HCT116 (cell line): Measurements from ENCODE around the gene DOCK2. TPM values are rescaled to one million over a fixed set of nuclear protein-coding genes. Genes with fewer than 3 reads are reported as not detected.

ENCODE experiments used
- ATAC-seq: fragments of 200-7000 bp; cut with Tn5 transposase; 2 replicates; pipeline ENCODE4 v1.9.1; 2020; ENCODE audit warnings: mild to moderate bottlenecking, moderate library complexity
- BruUV-seq: library from RNA; stranded (reverse); fragments of 400-500 nt; replicated peaks from 2 replicates; lab custom pipeline; 2021; lab: Mats Ljungman, UMichigan
- CTCF ChIA-PET: fragments of 300-600 bp; sonication (Branson Sonifier 250); formaldehyde crosslinking; loops from one replicate; lab custom pipeline; 2021; ENCODE audit warnings: antibody characterized with exemption; lab: Charles Lee
- POLR2A ChIA-PET: fragments of 300-600, 350-600 bp; sonication (Branson Sonifier 250); formaldehyde crosslinking; loops from one replicate; lab custom pipeline; 2021; ENCODE audit warnings: antibody characterized with exemption; lab: Charles Lee
- RAD21 ChIA-PET, 2 experiments: fragments of 300-600 bp; sonication (Branson Sonifier 250); formaldehyde crosslinking; loops; one replicate each; lab custom pipeline; 2023; ENCODE audit warnings: low total read pairs in 2 of 2; ENCODE audit not compliant: uncharacterized antibody in 2 of 2, unreplicated experiment in 2 of 2, low non-redundant PET in 1 of 2; lab: Charles Lee
- DNase-seq: peaks from one replicate; pipeline ENCODE4 v3.0.0-alpha.2; 2010; ENCODE audit warnings: low read depth, low spot score
- H2AFZ ChIP-seq: fragments of 200-600 bp; shearing (Covaris generic), sonication (generic); 2 replicates; pipeline ENCODE4 v1.6.1; 2017; ENCODE audit warnings: low read depth, mixed run types, mixed read lengths, antibody characterized with exemption, low read length; ENCODE audit not compliant: poor library complexity, severe bottlenecking
- H3K27ac ChIP-seq: 2 replicates; pipeline ENCODE4 v1.5.1; 2012; ENCODE audit warnings: low read depth, low read length
- H3K27me3 ChIP-seq: fragments of 200-600 bp; sonication (generic); 2 replicates; pipeline ENCODE4 v1.6.1; 2016; ENCODE audit warnings: mixed run types, low read length, mixed read lengths; ENCODE audit not compliant: insufficient read depth
- H3K36me3 ChIP-seq, 2 experiments: fragments of 200-500 bp in 1 of 2; fragments of 200-600 bp in 1 of 2; sonication (Bioruptor generic) in 1 of 2; sonication (generic) in 1 of 2; 2 replicates each; pipeline versions ENCODE4 v1.5.1 to v1.6.1; 2014 to 2016; ENCODE audit warnings: low read length in 2 of 2, inconsistent platforms in 1 of 2, mixed read lengths in 1 of 2, mixed run types in 1 of 2; ENCODE audit not compliant: insufficient read depth in 2 of 2, control insufficient read depth in 1 of 2
- H3K4me1 ChIP-seq, 2 experiments: fragments of 200-600 bp in 1 of 2; sonication (generic) in 1 of 2; 2 replicates each; pipeline versions ENCODE4 v1.5.1 to v1.6.1; 2012 to 2017; ENCODE audit warnings: low read length in 2 of 2, inconsistent platforms in 1 of 2, mild to moderate bottlenecking in 1 of 2, mixed read lengths in 1 of 2, mixed run types in 1 of 2, moderate library complexity in 1 of 2; ENCODE audit not compliant: insufficient read depth in 2 of 2, control insufficient read depth in 1 of 2
- H3K4me2 ChIP-seq: fragments of 200-600 bp; sonication (generic); 2 replicates; pipeline ENCODE4 v1.6.1; 2017; ENCODE audit warnings: mixed run types, low read length, mixed read lengths
- H3K4me3 ChIP-seq, 2 experiments: fragments of 200-600 bp in 1 of 2; sonication (generic) in 1 of 2; replicated peaks in 1 of 2; 2 replicates each; pipeline ENCODE4 v1.5.1; 2011 to 2016; ENCODE audit warnings: low read length in 2 of 2, control low read depth in 1 of 2, low read depth in 1 of 2, mild to moderate bottlenecking in 1 of 2, mixed read lengths in 1 of 2, mixed run types in 1 of 2
- H3K79me2 ChIP-seq: fragments of 200-600 bp; sonication (generic); 2 replicates; pipeline ENCODE4 v1.6.1; 2017; ENCODE audit warnings: mild to moderate bottlenecking, mixed run types, low read length, moderate library complexity, mixed read lengths; ENCODE audit not compliant: insufficient read depth
- H3K9ac ChIP-seq: fragments of 200-600 bp; sonication (generic); 2 replicates; pipeline ENCODE4 v1.6.1; 2016; ENCODE audit warnings: low read length, mixed read lengths
- H3K9me2 ChIP-seq: fragments of 200-600 bp; sonication (generic), shearing (Covaris generic); 2 replicates; pipeline ENCODE4 v1.6.1; 2017; ENCODE audit warnings: mixed run types, mild to moderate bottlenecking, moderate library complexity; ENCODE audit not compliant: insufficient read depth
- H3K9me3 ChIP-seq, 2 experiments: fragments of 200-500 bp in 1 of 2; fragments of 200-600 bp in 1 of 2; sonication (Bioruptor generic) in 1 of 2; sonication (generic) in 1 of 2; 2 replicates each; pipeline ENCODE4 v1.6.1; 2014 to 2017; ENCODE audit warnings: low read length in 2 of 2, mixed read lengths in 2 of 2, inconsistent platforms in 1 of 2, low read depth in 1 of 2, mild to moderate bottlenecking in 1 of 2, mixed run types in 1 of 2, moderate library complexity in 1 of 2; ENCODE audit not compliant: control insufficient read depth in 1 of 2, insufficient read depth in 1 of 2
- H4K20me1 ChIP-seq: fragments of 200-600 bp; sonication (generic), shearing (Covaris generic); 2 replicates; pipeline ENCODE4 v1.6.1; 2017; ENCODE audit warnings: mixed run types, mild to moderate bottlenecking, moderate library complexity; ENCODE audit not compliant: insufficient read depth
- CBX3 ChIP-seq: IDR thresholded peaks from 2 replicates; pipeline ENCODE4 v1.6.1; 2012; ENCODE audit warnings: low read depth
- FOSL1 ChIP-seq: IDR thresholded peaks from 2 replicates; pipeline ENCODE4 v1.6.1; 2012; ENCODE audit warnings: low read depth
- JUND ChIP-seq: IDR thresholded peaks from 2 replicates; pipeline ENCODE4 v1.6.1; 2012
- REST ChIP-seq: IDR thresholded peaks from 2 replicates; pipeline ENCODE4 v1.6.1; 2012; ENCODE audit warnings: low read depth
- SIN3A ChIP-seq: IDR thresholded peaks from 2 replicates; pipeline ENCODE4 v1.6.1; 2012; ENCODE audit warnings: low read depth
- ZFX ChIP-seq: fragments of 450-650 bp; IDR thresholded peaks from 2 replicates; pipeline ENCODE4 v1.6.1; 2017
- intact Hi-C: fragments of 100-400 bp; cut with micrococcal nuclease; formaldehyde crosslinking; loops from 2 replicates; pipeline ENCODE4 v1.10.0; 2022
- total RNA-seq: library from RNA; stranded (reverse); gene quantifications from one replicate; pipeline ENCODE4 v1.2.1, GENCODE V29; 2021; ENCODE audit not compliant: unreplicated experiment
- TF ChIP-seq, protein P1 (sequence below), 3 experiments: fragments of 200-600 bp in 1 of 3; sonication (generic) in 1 of 3; IDR thresholded peaks in 2 of 3; conservative IDR thresholded peaks in 1 of 3; 2 replicates each; pipeline ENCODE4 v1.5.1; 2012 to 2017; ENCODE audit warnings: low read depth in 2 of 3, low read length in 2 of 3, antibody characterized with exemption in 1 of 3, borderline replicate concordance in 1 of 3, control low read depth in 1 of 3, mild to moderate bottlenecking in 1 of 3, mixed read lengths in 1 of 3, mixed run types in 1 of 3, moderate library complexity in 1 of 3; ENCODE audit not compliant: insufficient read depth in 1 of 3

DOCK2 gene
- total RNA-seq, 1 experiment from 2014 or later, result 0.89 TPM

DNA sequence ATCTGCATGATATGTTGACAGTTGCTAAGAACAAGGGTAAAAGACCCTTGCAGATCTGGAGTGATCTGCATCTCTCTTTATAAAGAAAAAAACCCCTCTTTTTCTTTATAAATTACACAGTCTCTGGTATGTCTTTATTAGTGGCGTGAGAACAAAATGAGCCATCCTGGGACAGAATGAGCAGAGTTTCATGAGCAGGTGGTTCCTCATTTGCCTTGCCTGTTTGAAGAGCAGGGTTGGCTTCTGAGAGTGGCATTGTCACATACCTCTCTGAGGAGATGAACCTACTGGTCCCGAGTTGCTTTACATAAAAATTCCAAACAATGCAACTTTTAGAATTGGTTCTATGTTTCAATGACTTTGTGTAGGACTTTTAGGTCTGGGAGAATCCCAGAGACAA is 249.0 kb downstream of the DOCK2 start:
- no peak overlapping the region for H3K4me2 ChIP-seq
- no peaks in the 10 kb centered on the region for H3K36me3 ChIP-seq
- RAD21 ChIA-PET, result no interaction called here
- ATAC-seq (no peak), DNase-seq (no peak)
- H2AFZ ChIP-seq, result no peak overlapping the region
- intact Hi-C loops, result no loop called here
- H3K9me3 ChIP-seq, result no peaks in the 10 kb centered on the region
- TF ChIP-seq REST (no peak), CBX3 (no peak), ZFX (no peak), SIN3A (no peak), FOSL1 (no peak), JUND (no peak)
- TF ChIP-seq, protein P1, sequence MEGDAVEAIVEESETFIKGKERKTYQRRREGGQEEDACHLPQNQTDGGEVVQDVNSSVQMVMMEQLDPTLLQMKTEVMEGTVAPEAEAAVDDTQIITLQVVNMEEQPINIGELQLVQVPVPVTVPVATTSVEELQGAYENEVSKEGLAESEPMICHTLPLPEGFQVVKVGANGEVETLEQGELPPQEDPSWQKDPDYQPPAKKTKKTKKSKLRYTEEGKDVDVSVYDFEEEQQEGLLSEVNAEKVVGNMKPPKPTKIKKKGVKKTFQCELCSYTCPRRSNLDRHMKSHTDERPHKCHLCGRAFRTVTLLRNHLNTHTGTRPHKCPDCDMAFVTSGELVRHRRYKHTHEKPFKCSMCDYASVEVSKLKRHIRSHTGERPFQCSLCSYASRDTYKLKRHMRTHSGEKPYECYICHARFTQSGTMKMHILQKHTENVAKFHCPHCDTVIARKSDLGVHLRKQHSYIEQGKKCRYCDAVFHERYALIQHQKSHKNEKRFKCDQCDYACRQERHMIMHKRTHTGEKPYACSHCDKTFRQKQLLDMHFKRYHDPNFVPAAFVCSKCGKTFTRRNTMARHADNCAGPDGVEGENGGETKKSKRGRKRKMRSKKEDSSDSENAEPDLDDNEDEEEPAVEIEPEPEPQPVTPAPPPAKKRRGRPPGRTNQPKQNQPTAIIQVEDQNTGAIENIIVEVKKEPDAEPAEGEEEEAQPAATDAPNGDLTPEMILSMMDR (IDR thresholded peaks at IDR 0.05 in 2 of 3, conservative IDR thresholded peaks at IDR 0.05 in 1 of 3; ENCODE audit: borderline replicate concordance in 1 of 3, insufficient read depth in 1 of 3, low read depth in 2 of 3, low read length in 2 of 3), result no peak
- no peak overlapping the region for H3K27ac ChIP-seq
- H3K27me3 ChIP-seq, result peaks cover 4% of the 10 kb centered on the region; the same call in 1 of the 2 replicates
- no TSS peak for BruUV-seq
- H3K4me1 ChIP-seq, result no peaks in the 10 kb centered on the region
- POLR2A ChIA-PET, result no interaction called here
- no peak overlapping the region for H3K9ac ChIP-seq
- H4K20me1 ChIP-seq, result no peaks in the 10 kb centered on the region
- no peak overlapping the region for H3K4me3 ChIP-seq
- no peaks in the 10 kb centered on the region for H3K79me2 ChIP-seq
- CTCF ChIA-PET, result no interaction called here
- H3K9me2 ChIP-seq, result no peaks in the 10 kb centered on the region
